SK-N-MC (cell line): ENCODE data around the gene NOS1AP.

Source experiments
- EZH2 ChIP-seq: fragments of 200-600 bp; sonication (generic); IDR thresholded peaks from one replicate; pipeline ENCODE4 v1.6.1; 2017; ENCODE audit warnings: antibody characterized with exemption
- POLR2AphosphoS5 ChIP-seq: IDR thresholded peaks from 2 replicates; pipeline ENCODE4 v1.6.1; 2012; ENCODE audit warnings: mild to moderate bottlenecking, low read depth, low read length, borderline replicate concordance

DNA sequence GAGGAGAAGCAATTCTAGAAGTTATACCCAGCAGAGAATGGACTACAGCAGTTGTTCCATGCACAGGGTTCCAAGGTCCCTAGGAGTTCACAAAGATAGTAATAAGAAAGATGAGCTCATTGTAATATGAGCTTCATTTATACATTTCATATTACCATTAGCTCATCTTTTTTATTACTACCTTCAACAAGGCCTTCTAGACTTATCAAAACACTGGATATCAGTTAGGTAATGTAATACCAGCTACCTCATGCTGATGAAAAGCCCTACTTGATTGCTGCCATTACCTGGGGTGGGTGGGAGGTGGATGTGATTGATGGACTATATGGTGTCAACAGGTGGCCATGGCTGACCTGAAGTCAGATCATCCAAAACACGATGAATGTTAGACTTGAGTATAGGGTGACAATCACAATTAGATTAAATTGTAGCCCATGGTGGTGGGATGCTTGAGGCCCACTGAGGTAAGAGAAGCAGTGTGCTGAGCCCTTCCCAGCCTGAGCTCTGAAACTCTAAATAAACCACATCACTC, 273.0 kb downstream of the NOS1AP start:
- TF ChIP-seq EZH2: no peak
- no peak for TF ChIP-seq POLR2AphosphoS5
